ENCODE measurements around the gene ANTKMT. TPM values are rescaled to one million over a fixed set of nuclear protein-coding genes. Genes with fewer than 3 reads are reported as not detected.

ANTKMT gene
- polyA plus RNA-seq, 4 donors, result 11.3 to 32.8 (median 21.2) TPM

Other genes with a start within 250 kb of the ANTKMT start
- 10 to 100 TPM; 20.0 to 40.2 (median 32.6) TPM for gene CAPN15, start 193.4 kb upstream of the ANTKMT start, polyA plus RNA-seq (ENCODE audit: insufficient read length in 4 of 4)
- 10 to 100 TPM in 3 of 4 donors, 1 to 10 TPM in 1; 8.2 to 20.3 (median 16.6) TPM for gene PRR35, start 160.8 kb upstream of the ANTKMT start, polyA plus RNA-seq (ENCODE audit: insufficient read length in 4 of 4)
- gene NHLRC4, start 154.1 kb upstream of the ANTKMT start, polyA plus RNA-seq (ENCODE audit: insufficient read length in 4 of 4), result 10 to 100 TPM in 1 of 4 donors, 1 to 10 TPM in 3; 7.3 to 13.7 (median 8.3) TPM
- 10 to 100 TPM; 44.9 to 92.7 (median 76.9) TPM for gene PIGQ, start 151.2 kb upstream of the ANTKMT start, polyA plus RNA-seq (ENCODE audit: insufficient read length in 4 of 4)
- gene RAB40C, start 131.1 kb upstream of the ANTKMT start, polyA plus RNA-seq (ENCODE audit: insufficient read length in 4 of 4), result 10 to 100 TPM; 15.4 to 32.2 (median 24.8) TPM
- 1 to 10 TPM in 3 of 4 donors, under 1 TPM in 1; 0.83 to 3.7 (median 2.3) TPM for gene WFIKKN1, start 90.2 kb upstream of the ANTKMT start, polyA plus RNA-seq (ENCODE audit: insufficient read length in 4 of 4)
- 10 to 100 TPM; 40.1 to 81.6 (median 60.1) TPM for gene METTL26, start 84.8 kb upstream of the ANTKMT start, polyA plus RNA-seq (ENCODE audit: insufficient read length in 4 of 4)
- gene MCRIP2, start 79.3 kb upstream of the ANTKMT start, polyA plus RNA-seq (ENCODE audit: insufficient read length in 4 of 4), result 10 to 100 TPM; 13.6 to 30.9 (median 25.1) TPM
- 10 to 100 TPM; 23.5 to 76.1 (median 52.9) TPM for gene WDR90, start 71.8 kb upstream of the ANTKMT start, polyA plus RNA-seq (ENCODE audit: insufficient read length in 4 of 4)
- gene RHOT2, start 53.0 kb upstream of the ANTKMT start, polyA plus RNA-seq (ENCODE audit: insufficient read length in 4 of 4), result 100 to 1,000 TPM in 1 of 4 donors, 10 to 100 TPM in 3; 53.4 to 131 (median 95.7) TPM
- gene RHBDL1, start 45.5 kb upstream of the ANTKMT start, polyA plus RNA-seq (ENCODE audit: insufficient read length in 4 of 4), result 1 to 10 TPM; 1.1 to 3.4 (median 1.7) TPM
- gene STUB1, start 40.7 kb upstream of the ANTKMT start, polyA plus RNA-seq (ENCODE audit: insufficient read length in 4 of 4), result 100 to 1,000 TPM; 110 to 187 (median 117) TPM
- gene JMJD8, start 36.8 kb upstream of the ANTKMT start, polyA plus RNA-seq (ENCODE audit: insufficient read length in 4 of 4), result 10 to 100 TPM; 55.7 to 85.7 (median 69.2) TPM
- gene WDR24, start 30.7 kb upstream of the ANTKMT start, polyA plus RNA-seq (ENCODE audit: insufficient read length in 4 of 4), result 10 to 100 TPM in 3 of 4 donors, 1 to 10 TPM in 1; 9.1 to 18.3 (median 13.1) TPM
- gene FBXL16, start 15.3 kb upstream of the ANTKMT start, polyA plus RNA-seq (ENCODE audit: insufficient read length in 4 of 4), result 1 to 10 TPM in 2 of 4 donors, under 1 TPM in 2; 0.69 to 1.7 (median 1.2) TPM
- 10 to 100 TPM in 2 of 4 donors, 1 to 10 TPM in 2; 4.7 to 14.0 (median 11.8) TPM for gene METRN, start 6.0 kb upstream of the ANTKMT start, polyA plus RNA-seq (ENCODE audit: insufficient read length in 4 of 4)
- gene CCDC78, start 5.3 kb downstream of the ANTKMT start, polyA plus RNA-seq (ENCODE audit: insufficient read length in 4 of 4), result 1 to 10 TPM; 1.1 to 4.3 (median 3.4) TPM
- gene HAGHL, start 6.0 kb downstream of the ANTKMT start, polyA plus RNA-seq (ENCODE audit: insufficient read length in 4 of 4), result 1 to 10 TPM; 1.9 to 7.7 (median 7.3) TPM
- 10 to 100 TPM; 21.7 to 32.2 (median 27.6) TPM for gene CIAO3, start 19.9 kb downstream of the ANTKMT start, polyA plus RNA-seq (ENCODE audit: insufficient read length in 4 of 4)
- 10 to 100 TPM; 11.6 to 26.2 (median 20.2) TPM for gene MSLN, start 39.6 kb downstream of the ANTKMT start, polyA plus RNA-seq (ENCODE audit: insufficient read length in 4 of 4)
- 10 to 100 TPM in 3 of 4 donors, 1 to 10 TPM in 1; 9.7 to 18.5 (median 16.5) TPM for gene RPUSD1, start 67.2 kb downstream of the ANTKMT start, polyA plus RNA-seq (ENCODE audit: insufficient read length in 4 of 4)
- gene CHTF18, start 67.5 kb downstream of the ANTKMT start, polyA plus RNA-seq (ENCODE audit: insufficient read length in 4 of 4), result 10 to 100 TPM; 16.0 to 47.6 (median 28.0) TPM
- gene GNG13, start 79.6 kb downstream of the ANTKMT start, polyA plus RNA-seq (ENCODE audit: insufficient read length in 4 of 4), result under 1 TPM in 3 of 4 donors, not detected in 1; 0.17 to 0.49 (median 0.27) TPM
- gene LMF1, start 249.8 kb downstream of the ANTKMT start, polyA plus RNA-seq (ENCODE audit: insufficient read length in 4 of 4), result 10 to 100 TPM; 14.6 to 26.5 (median 21.0) TPM